Bone marrow (tissue), 2 donors: ENCODE data around the gene HCFC1R1.
"Not testable (repeated sequence)": the region's sequence is repeated elsewhere in the genome, so short reads cannot be mapped to it uniquely, and the experiment has no call there.

ENCODE experiments used
- DNase-seq, 2 donors: peaks; one replicate each; lab custom pipeline; 2025; lab: John Stamatoyannopoulos, UW

Gene HCFC1R1

DNA sequence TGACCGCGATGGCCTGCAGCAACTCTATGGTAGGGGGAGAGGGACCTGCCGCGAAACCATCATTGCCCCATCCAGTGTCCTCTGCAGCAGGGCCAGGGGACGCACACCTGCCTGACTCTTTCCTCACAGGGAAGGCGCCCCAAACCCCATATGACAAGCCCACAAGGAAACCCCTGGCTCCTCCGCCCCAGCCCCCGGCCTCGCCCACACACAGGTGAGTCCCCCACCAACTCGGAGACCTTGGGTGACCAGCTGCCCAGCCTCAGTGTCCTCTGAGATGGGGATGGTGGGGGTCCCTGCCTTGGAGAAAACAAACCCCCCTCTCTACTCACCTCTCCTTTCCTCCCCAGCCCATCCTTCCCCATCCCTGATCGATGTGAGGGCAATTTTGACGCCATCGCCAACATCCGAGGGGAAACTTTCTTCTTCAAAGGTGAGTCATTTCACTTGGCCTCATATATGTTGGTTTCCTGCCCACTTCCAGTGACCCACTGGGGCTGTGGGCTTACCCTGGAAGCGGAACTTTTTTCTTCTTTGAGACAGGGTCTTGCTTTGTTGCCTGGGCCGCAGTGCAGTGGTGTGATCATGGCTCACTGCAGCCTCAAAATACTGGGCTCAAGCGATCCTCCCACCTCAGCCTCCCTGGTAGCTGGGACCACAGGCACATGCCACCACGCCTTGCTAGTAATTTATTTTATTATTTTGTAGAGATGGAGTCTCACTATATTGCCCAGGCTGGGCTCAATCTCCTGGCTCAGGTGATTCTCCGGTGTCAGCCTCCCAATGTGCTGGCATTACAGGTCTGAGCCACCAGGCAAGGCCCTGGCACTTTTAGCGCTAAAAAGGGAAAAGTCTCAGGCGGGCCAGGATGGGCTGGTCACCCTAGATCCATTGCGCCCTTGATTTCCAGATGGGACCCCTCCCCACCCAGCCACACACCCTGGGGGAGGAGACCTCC, 33.7 kb upstream of the HCFC1R1 start:
- DNase-seq, result no peak

DNA sequence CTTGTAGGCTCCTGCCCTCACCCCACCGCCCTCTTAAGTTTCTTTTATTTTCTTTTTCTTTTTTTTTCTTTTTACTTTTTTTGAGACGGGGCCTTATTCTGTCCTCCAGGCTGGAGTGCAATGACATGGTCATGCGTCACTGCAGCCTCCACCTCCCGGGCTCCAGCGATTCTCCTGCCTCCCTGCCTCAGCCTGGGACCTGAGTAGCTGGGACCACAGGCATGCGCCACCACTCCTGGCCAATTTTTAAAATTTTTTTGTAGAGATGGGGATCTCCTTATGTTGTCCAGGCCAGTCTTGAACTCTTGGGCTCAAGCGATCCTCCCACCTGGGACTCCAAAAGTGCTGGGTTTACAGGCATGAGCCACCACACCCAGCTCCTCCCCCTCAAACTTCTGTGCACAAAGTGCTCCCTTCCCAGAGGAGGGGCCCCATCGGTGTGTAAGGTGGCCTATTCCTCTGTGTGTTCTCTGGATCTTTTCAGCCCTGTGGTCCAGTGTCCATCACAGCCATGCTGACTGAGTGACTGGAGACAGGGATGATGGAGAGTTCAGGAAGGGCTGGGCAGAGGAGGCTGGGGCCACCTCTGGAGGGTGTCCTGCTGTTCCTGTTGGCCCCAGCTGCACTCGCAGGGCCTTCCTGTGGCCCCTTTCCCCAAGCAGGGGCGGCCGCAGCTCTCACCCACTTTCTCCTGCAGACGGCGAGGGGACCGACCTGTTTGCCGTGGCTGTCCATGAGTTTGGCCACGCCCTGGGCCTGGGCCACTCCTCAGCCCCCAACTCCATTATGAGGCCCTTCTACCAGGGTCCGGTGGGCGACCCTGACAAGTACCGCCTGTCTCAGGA, 32.8 kb upstream of the HCFC1R1 start:
- DNase-seq, result no peak

DNA sequence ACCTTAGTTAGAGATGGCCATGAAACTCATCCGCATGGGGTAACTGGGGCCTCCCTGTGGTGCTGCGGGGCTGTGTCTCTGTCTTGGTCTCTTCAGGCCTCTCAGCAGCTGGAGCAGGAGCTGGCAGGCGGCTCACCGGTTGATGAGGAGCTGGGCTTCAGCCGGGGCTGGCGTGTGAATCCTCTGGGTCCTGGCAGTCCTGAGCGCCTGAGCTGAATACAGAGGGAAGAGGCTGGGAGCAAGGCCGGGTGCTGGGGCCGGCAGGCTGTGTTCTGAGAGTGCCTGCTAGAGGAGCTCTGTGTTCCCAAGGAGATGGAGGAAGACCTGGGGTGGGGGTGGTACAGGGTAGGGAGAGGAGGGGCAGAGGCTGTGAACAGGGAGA, 32.0 kb upstream of the HCFC1R1 start:
- not testable (repeated sequence) for DNase-seq

DNA sequence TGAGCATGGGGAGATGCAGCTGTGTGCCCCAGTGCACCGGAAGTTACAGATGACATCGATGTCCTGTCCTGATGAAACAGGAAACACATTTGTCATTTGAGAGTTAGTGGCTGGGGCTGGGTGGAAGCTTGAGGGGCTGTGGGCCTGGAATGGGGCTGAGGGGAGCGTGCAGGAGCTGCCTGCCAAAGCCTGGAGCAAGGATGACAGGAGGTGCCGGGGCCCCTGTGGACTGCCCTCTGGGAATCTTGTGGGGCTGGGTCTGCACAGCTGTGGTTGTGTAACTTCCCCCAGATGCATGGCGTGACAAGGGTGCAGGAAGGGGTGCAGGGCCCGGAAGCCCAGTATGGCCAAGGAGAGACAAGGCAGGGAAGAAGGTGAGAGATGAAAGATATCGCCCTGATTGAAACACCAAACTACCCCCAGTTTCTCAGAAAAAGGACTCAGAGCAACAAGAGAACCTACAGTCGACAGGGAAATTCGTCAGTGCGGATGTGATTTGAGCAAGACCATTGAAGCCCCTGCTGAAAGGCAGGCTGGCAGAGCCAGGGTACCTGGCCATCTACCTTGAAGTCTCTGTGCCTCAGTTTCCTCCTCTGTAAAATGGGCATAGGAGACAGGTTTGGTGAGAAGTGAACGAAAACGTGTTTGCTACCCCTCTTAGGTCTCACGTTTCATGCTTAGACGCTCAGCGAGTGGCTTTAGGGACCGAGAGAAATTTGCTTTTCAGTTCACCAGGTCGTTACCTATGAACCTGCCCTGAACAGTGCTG, 31.4 kb upstream of the HCFC1R1 start:
- peak in 1 of 2 donors; percentile 79 for DNase-seq

DNA sequence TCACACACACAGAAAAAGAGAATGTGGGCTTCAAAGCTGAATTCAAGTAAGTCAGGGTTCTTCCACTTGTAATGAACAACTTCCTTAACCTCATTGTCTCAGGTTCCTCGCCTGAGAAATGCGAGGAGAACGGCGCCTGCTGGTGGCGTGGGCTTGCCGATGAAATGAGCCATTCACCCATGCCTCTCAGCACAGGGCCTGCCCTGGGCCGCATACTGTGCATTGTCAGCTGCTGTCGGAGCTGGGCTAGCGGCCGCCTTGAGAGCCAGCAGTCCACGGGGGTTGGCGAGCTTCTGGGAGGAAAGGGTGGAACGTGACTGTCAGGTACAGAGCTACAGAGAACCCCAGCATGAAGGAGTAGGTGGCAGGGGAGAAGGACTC, 29.6 kb upstream of the HCFC1R1 start:
- not testable (repeated sequence) for DNase-seq

DNA sequence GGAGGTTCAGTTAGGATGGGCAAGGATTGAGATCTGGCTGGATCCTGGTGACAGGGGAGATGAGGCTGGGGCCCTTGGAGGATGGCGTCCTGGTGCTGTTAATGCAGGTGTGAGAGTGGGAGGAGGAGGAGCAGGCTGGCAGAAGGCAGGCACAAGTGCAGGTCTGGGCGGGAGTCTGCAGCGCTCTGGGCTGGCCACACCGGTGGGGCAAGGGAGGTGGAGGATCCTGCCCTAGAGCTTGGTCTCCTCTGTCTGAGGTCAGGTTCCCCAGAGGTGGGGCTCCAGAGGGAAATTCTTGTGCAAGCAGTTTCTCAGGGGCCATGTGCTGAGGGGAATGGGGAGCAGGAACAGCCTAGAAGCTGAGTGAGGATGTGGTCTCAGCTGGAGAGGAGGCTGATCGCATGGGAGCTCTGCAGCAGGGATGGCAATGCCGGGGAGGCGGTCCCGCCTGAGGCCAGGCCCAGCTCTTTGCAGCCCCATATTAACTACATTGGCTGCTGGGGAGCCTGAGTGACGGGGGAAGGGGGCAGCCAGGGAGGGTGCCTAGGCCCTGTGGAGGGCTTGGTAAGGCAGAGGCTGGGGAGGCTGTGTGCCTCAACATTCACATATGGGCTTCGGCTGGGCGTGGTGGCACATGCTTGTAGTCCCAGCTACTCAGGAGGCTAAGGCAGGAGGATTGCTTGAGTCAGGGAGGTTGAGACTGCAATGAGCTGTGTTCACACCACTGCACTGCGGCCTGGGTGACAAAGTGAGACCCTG, 29.0 kb upstream of the HCFC1R1 start:
- DNase-seq, result not testable (repeated sequence)

DNA sequence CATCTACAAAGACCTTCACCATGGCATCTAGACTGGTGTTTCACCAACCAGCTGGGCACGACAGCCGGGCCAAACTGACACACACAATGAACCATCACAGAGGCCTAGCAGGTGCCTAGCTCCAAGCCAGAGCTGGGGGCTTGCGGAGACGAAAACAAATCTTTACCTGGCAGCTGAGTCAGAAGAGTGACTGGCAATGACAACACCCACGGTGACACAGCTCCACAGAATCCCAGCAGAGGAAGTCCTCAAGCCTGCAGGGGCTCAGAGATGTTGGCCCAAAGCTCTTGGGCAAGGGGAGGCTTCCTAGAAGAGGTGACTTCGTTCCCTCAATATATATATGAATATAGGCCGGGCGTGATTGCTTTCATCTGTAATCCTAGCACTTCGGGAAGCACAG, 27.8 kb upstream of the HCFC1R1 start:
- no peak for DNase-seq

DNA sequence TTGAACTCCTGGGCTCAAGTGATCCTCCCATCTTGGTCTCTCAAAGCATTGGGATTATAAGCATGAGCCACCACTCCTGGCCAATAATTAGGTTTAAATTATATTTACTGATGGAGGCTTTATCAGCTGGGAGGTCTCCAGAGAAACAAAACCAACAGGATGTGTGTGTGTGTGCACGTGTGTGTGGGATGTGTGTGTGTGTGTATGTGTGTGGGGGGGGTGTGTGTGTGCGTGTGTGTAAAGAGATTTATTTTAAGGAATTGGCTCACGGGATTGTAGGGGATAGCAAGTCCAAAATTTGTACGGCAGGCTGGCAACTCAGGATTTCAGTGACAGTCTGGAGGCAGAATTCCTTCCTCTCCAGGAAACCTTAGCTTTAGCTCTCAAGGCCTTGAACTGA, 27.3 kb upstream of the HCFC1R1 start:
- no peak for DNase-seq

DNA sequence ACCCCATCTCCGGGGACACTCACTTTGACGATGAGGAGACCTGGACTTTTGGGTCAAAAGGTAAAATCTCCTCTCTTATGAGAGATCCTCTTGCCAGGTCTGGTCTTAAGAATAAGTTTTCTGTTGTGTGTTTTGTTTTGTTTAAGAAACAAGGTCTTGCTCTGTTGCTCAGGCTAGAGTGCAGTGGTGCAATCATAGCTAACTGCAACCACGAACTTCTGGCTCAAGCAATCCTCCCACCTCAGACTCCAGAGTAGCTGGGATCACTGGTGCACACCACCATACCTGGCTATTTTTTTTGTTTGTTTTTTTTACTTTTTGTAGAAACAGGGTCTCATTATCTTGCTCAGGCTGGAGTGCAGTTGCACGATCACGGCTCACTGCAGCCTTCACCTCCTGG, 26.7 kb upstream of the HCFC1R1 start:
- DNase-seq, result no peak

DNA sequence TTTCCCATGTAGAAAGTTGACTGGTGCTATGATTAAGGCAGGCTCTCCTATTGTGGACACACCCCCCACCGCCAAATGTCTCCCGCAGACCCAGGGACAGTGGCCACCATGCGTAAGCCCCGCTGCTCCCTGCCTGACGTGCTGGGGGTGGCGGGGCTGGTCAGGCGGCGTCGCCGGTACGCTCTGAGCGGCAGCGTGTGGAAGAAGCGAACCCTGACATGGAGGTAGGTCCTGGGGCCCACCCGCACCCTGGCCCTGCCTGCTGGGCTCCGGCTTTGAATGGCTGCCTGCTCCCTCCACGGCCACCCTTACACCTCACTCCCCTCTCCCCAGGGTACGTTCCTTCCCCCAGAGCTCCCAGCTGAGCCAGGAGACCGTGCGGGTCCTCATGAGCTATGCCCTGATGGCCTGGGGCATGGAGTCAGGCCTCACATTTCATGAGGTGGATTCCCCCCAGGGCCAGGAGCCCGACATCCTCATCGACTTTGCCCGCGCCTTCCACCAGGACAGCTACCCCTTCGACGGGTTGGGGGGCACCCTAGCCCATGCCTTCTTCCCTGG, 26.3 kb upstream of the HCFC1R1 start:
- no peak for DNase-seq

DNA sequence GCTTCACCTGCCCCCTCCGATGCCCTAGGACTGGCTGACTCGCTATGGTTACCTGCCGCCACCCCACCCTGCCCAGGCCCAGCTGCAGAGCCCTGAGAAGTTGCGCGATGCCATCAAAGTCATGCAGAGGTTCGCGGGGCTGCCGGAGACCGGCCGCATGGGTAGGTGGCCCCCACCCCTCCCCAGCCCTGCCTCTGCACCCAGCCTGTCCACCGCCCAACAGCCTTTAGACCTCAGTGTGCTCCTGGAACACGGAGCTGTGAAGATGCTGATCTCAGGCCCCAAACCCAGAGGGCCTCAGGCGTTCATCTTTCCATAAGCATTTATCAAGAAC, 23.6 kb upstream of the HCFC1R1 start:
- no peak for DNase-seq

DNA sequence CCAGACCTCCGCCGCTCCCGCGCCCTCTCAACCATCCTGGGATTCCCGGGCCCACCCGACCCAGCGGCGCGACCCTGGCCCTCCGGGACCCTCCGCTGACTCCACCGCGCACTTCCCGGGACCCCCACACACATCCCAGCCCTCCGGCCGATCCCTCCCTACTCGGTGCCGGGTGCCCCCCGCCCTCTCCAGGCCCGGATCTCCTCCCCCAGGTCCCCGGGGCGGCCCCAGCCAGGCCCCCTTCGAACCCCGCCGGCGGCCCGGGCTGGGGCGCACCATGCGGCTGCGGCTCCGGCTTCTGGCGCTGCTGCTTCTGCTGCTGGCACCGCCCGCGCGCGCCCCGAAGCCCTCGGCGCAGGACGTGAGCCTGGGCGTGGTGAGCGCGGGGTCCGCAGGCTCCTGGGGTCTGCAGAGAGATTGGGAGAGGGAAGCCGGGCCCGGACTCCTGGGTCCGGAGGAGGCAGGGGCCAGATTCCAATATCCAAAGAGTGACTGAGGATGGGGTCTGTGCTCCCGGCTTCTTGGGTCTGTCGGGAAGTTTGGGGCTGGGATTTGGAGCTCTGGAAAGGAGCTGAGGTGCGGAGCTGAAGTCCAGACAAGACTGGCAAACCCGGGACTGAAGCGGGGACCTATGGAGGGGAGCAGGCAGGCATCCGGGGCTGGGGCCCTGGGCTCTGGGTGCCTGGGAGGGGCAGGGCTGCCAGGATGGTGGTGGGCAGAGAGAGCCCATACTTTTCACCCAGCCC, 23.1 kb upstream of the HCFC1R1 start:
- no peak for DNase-seq

DNA sequence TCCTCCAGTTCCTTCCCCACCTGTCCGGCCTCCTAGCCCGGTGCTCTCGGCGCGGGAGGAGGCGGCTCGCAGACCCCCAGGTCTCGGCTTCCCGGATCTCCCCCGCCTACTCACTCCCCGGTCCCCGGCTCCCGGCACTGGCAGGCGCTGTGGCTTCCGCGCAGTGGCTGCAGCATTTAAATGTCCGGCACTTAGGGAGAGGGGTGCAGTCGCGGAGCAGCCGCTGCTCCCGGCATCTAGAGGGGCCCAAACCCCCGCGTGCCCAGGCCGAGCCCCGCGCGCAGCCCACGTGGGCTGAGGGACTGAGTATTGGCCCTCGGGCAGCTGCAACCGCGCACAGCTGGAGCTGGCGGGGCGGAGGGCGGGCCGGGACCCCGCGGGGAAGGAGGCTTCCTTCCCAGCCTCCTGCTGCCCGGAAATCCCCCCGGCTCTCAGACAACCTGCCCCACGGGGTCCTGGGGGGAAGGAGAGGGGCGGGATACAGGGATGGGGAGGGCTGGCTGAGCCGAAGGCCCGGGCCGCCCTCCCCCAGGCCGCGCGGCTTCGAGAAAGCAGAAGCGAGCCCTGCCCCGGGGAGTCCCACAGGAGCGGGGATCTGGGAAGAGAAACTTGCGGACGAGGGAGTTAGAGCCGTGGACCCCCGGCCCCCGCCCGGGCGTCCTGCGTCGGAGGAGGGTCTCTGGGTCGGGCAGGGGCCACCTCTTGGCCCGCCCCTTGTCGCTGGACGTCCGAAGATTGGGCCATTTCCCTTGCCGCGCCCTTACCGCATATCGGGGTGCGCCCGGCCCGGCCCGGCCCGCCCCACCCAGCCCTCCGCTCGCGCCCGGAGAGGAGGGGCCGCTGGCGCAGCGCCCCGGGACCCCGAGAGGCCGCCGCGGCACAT, 22.3 kb upstream of the HCFC1R1 start, which contains the start of gene MMP25:
Gene MMP25, plus strand, starts transcription at position 804 of the 883 bp plus-strand sequence. CDS start 357 bp downstream, outside the sequence.
- DNase-seq, result peak in 1 of 2 donors; percentile 24

DNA sequence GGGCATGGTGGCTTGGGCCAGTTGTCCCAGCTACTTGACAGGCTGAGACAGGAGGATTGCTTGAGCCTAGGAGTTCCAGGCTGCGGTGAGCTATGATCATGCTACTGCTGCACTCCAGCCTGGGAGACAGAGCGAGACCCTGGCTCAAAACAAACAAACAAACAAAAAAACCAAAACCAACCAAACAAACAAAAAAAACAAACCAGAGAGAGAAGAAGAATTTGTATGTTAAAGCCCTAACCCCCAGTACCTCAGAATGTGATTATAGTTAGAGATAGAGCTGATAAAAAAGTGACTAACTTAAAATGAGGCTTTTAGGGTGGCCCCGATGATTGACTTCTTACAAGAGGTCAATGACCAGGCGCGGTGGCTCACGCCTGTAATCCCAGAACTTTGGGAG, 21.0 kb upstream of the HCFC1R1 start:
- DNase-seq, result no peak

DNA sequence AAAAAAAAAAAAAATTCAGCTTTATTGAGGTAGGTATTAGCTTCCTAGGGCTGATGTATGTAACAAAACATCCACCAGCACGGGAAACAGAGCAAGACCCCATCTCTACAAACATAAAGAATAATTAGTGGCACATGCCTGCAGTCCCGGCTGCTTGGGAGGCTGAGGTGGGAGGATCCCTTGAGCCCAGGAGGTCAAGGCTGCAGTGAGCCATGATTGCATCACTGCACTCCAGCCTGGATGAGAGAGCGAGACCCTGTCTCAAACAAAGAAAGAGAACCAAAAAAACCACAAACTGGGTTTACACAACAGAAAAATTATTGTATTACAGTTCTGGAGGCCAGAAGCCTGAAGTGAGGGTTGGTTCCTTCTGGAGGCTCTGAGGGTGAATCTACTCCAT, 18.6 kb upstream of the HCFC1R1 start:
- no peak for DNase-seq

DNA sequence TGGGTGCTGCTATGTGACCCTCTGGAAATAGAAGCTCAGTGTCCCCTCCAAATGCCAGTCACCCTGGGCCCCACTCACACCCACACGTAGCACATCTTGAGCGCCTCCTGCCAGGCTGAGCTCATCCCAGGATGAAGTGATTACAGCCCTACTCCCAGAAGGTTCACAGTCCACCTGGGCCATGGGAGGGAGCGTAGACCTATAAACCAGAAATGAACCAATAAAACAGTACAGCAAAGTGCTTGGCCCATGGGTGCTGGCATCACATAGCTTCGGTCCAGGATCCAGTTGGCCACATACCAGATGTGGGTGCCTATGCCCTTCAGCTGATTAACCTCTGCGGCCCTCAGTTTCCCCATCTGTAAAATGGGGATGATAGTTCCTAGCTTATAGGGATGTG, 15.2 kb upstream of the HCFC1R1 start:
- DNase-seq, result no peak

DNA sequence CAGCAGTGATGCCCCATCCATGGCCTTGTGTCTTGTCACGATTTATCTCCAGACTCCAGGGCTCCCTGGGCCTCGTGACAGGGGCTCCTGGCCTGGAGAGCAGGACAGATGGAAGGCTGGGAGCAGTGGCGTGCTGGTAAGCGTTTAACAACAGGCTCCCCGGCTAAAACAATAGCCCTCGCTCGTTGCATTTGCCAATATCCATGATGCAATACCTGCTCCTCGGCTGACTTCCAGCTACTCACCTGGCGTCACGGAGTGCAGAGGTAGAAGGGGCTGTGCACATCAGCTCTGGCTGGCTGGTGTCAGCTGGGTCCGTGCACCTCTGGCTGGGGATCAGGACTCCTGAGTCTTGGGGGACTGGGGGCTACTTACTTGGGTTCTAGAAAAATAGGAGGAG, 14.5 kb upstream of the HCFC1R1 start:
- no peak for DNase-seq

DNA sequence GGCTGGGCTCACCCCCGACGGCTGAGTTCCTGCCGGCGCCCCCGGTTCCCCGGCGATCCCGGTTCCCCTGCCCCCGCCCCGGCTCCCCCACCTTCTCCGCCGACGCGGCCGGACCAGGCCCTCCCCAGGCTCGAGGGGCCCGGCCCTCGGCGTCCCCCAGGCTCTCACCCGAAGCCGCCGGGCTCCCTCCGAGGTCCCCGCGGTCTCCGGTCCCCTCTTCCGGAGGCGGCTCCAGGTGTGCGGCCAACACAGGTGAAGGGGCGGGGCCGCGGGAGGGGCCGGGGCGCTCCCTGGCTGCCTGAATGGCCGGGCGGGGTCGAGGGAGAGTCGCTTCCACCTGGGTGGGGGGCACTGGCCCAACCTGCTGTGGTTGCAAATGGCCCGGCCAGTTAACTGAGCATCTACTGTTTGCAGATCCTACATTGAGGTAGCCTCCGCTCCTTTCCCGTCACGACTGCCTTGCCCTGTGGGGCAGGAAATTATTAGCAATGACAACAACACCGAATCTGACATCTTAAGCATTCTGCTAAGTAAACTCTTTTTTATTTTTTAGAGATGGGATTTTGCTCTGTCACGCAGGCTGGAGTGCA, 13.1 kb upstream of the HCFC1R1 start, which contains the start of gene BICDL2:
Gene BICDL2, minus strand, starts transcription at position 219 of the 590 bp plus-strand sequence. CDS start 1,448 bp downstream, outside the sequence.
- no peak for DNase-seq
